GM18867 (cell line): ENCODE results near the gene FOXN4.

Source experiments
- ATAC-seq: cut with Tn5 transposase; IDR thresholded peaks from one replicate; pipeline ENCODE4 v1.9.1; 2021; ENCODE audit warnings: mild to moderate bottlenecking, moderate library complexity; ENCODE audit not compliant: unreplicated experiment

Gene FOXN4

DNA sequence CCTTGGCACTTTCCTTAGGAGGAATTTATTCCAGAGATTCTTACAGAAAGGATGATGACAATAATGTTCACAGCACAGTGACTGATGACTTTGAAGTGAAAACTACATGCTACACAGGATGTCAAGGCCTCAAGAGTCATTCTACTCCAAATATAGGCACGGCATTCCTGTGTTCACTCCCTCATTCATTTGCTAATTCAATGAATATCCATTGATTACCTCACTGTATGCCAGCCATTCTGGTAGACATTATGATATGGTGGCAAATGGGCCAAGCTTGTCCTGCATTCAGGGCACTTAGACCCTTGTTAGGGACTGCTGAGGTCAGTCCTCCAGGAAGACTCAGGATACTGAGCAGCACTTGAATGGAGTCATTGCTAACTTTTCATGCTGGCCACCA is 48.0 kb downstream of the FOXN4 start:
- no peak for ATAC-seq

DNA sequence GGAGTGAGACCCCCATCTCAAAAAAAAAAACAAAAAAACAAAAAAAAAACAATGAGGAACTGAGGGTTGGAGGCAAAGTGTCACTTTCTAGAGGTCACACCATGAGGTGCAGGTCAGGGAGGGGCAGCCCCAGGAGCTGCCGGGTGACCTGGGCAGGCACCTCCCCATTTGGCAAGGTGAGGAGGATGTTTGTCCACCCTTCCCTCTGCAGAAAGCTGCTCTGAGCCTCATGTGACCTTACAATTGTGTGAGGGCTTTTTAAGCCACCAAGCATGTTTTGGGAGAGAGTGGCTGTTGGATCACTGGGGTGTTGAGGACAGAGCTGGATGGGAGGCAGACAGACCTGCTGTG is 49.6 kb downstream of the FOXN4 start:
- no peak for ATAC-seq

DNA sequence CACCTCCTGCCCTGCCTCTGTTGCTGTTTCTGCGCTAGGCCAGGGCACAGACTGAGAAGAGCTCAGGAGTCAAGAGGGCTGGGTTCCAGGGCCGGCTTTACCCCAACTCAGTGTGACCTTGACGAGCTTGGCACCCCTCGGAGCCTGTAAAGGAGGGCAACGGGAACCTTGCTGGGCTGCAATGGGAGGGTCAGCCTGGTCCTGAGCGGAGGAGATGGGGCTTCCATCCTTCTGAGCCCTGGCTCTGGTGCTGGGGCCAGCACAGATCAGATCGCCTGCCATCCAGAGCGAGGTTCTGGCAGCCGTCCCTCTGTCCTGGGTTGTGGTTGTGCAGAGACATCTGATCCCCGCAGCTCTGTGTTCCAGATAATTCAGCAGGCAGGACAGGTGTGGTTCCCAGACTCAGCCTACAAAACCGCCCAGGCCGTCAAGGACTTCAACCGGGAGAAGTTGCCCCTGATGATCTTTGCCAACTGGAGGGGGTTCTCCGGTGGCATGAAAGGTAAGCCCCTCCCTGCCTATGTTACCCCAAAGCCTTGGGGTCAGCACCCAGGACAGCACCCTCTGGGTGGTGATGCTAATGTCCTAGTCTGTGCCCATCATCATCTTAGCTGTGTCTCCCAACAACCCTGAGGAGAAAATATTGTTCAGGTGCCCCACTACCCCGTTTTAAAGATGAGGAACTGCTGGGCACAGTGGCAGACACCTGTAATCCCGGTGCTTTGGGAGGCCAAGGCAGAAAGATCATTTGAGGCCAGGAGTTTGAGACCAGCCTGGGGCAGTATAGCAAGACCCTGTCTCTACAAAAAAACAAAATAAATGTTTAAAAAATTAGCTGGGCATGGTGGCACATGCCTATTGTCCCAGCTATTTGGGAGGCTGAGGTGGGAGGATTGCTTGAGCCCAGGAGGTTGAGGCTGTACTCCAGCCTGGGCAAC is 50.2 kb downstream of the FOXN4 start:
- no peak for ATAC-seq

DNA sequence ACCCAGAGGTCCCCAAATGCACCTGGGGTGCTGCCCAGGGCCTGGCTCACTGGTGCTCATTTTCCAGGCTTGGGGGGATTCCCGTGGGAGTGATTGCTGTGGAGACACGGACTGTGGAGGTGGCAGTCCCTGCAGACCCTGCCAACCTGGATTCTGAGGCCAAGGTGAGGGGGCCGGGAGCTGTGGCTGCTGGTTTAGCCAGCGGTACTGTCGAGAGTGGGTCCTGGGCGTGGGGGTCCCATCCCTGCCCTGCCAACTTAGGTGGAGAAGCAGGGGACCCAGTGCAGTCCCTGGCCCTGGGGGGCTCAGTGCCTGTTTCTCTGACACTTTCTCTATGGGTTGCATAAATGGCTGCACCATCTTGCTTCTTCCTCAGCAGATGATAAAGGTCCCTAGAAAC is 50.9 kb downstream of the FOXN4 start:
- no peak for ATAC-seq

DNA sequence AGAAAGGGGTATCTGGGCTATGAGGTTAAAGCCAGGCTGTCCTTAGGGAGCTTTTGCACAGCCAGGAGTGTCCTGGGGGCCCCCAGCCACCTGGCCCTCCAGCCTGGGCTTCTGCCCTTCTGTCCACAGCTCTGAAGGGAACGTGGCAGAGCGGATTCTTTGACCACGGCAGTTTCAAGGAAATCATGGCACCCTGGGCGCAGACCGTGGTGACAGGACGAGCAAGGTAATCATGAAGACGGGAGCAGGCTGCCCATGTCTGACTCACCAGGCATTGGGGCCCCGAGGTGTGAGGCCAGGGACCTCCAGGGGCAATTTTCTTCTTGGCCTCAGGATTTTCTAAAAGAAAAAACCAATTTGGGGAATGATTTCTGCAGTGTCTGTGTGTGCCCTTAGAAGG is 53.1 kb downstream of the FOXN4 start:
- ATAC-seq: no peak

DNA sequence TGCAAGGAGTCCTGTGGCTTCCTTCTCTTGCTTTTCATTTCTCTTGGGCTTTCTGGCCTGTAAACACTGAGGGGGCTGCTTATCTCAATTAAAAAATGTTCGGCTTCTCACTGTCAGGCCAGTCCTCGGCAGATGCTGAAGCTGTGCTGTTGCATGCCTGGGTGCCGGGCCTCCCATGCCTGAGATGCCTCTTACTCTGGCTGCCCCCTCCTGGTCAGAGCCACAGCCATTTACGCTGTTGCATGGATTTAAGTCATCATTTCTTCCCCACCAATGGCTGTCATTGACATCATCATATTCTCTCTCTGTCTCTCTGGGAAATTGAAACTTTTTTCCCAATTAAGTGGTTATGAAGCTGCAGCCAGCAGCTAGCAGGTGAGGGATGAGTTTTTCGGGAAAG is 53.7 kb downstream of the FOXN4 start:
- ATAC-seq: no peak

DNA sequence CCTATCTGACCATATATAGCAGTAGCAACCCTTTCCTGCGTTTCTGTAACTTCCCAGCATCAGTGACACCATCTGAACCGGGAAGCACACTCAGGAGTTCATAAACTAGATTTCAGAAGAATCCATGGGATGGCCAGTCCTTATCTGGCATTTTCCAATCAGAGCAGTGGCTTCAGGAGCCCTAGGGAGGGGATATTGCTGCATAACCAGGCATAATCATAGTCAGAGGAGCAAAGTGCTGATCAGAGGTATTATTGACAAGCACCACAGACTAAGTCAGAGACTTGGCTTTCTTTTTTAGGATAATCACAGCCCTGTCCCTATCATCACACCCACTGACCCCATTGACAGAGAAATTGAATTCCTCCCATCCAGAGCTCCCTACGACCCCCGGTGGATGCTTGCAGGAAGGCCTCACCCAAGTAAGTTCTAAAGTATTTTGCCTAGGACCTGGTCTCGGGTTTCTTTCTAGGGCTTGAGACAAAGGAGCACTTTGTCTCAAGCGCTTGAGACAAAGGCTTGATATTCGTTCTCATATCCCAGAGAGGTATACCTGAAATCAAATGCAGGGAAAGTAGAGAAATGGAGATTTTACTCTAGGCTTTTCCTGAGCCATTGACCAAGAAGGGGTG is 55.1 kb downstream of the FOXN4 start:
- ATAC-seq: no peak

DNA sequence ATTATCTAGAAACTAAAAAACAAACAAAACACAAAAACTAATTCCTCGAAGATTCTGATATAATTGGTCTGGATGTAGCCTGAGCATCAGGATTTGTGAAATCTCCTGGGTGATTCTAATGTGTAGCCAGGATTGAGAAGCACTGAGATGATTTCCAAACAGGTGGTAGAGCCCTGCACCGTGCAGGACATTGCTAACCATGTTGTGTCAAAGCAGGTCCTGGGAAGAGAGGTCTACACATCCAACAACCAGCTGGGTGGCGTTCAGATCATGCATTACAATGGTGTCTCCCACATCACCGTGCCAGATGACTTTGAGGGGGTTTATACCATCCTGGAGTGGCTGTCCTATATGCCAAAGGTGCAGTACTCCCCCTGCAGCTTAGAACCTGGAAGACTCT is 56.3 kb downstream of the FOXN4 start:
- ATAC-seq: no peak

DNA sequence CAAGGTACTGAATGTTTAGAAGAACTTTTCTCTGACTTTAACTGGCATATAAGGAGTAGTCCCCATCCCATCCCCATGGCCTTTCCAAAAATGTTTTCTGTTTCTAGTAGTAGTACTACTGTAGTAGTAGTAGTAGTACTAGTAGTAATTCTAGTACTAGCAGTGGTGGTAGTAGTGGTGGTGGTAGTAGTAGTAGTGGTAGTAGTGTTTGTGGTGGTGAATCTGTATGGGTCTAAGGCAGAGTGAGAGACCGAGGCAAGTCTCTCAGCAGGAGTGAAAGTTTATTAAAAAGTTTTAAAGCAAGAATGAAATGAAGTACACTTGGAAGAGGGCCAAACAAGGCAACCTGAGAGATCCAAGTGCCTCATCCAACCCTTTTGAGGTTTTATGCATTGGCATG is 58.6 kb downstream of the FOXN4 start:
- no peak for ATAC-seq

DNA sequence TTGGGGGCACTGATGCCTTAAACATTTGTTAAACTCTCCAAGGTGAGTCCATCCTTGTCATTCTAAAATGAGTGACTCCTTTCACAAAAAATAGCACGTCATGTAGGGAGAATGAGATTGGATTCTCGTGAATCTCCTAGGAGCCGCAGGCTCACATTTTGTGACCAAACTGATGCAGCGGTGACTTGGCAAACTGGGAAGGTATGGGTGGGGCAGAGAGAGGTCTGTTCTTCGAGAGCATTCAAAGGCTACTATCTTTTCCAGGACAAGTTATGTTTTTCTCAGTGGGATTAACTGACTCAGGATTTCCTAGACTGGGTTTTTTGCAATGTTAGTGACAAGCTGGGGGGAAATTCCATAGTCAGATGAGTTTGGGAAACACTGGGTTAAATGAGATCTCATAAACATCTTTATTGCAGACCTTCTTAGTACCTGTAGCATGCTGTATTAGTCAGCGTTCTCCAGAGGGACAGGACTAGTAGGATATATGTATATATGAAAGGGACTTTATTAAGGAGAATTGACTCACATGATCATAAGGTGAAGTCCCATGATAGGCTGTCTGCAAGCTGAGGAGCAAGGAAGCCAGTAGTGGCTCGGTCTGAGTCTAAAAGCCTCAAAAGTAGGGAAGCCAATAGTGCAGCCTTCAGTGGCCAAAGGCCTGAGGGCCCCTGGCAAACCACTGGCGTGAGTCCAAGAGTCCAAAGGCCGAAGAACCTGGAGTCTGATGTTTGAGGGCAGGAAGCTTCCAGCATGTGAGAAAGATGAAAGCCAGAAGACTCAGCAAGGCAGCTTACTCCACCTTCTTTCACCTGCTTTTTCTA is 61.0 kb downstream of the FOXN4 start:
- ATAC-seq: no peak

DNA sequence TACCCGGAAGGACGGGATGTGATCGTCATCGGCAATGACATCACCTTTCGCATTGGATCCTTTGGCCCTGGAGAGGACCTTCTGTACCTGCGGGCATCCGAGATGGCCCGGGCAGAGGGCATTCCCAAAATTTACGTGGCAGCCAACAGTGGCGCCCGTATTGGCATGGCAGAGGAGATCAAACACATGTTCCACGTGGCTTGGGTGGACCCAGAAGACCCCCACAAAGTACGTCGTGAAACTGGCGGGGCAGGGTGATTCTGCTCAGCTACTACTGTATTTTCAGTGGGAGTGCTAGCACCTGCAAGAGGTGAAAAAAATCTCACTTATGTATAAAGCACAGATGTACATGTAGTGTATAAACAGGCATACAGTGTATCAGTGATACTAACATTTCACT is 62.9 kb downstream of the FOXN4 start:
- no peak for ATAC-seq

DNA sequence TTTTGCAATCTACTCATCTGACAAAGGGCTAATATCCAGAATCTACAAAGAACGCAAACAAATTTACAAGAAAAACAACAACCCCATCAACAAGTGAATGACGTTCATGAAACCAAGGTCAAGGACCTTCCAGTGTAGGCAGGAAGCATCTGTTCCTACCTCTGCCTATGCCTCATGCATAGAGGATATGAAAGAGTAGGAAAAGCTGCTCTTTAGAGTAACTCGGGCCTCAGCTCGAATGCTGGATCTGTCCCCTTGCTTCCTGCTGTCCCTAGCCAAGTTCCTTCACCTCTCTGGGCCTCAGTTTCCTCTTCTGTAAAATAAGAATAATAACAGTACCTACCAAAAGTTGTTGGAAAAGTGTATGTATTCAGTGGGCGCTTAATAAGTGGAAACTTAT is 65.0 kb downstream of the FOXN4 start:
- no peak for ATAC-seq

DNA sequence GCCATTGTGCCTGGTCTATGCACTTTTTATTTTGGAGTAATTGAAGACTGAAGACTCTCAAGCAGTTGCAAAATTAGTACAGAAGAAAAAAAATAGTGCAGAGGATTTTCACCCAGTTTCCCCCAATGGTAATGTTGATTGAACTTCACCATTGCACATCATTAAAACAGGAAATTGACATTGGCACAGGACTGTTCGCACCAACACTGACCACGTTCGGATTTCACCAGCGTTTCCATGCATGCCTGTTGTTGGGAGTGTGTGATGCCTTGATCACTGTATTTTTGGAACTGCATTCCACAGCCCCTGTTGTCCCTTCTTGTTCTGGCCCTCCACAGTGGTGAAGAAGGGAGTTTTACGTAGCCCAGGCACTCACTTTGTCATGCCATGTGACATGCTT is 67.1 kb downstream of the FOXN4 start:
- ATAC-seq: no peak

DNA sequence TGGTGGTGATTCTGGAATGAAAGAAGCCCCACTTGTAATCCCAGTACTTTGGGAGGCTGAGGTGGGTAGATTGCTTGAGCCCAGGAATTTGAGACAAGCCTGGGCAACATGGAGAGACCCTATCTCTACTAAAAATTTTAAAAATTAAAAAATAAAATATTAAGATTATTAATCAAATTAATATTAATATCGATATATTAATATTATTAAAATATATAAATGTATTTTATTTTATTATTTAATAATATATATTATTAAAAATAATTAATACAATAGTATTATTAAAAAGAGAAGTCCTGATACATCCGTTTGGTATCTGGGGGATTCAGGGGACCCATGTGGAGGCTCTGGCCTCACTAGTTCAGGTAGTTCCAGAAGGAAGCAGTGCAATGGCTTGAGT is 68.7 kb downstream of the FOXN4 start:
- no peak for ATAC-seq

DNA sequence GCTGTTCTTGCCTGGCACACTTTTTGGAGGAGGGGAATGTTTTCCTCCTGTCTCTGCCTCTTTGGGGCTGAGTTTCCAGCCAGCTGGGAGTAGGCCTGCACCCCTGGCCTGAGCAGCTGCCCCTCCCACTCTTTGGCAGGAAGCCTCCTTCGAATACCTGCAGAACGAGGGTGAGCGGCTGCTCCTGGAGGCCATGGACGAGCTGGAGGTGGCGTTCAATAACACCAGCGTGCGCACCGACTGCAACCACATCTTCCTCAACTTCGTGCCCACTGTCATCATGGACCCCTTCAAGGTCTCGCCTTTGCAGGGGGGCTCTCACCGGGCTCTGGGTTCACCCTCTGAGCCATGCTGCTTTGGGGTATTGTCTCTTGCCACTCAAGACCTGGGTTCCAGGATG is 69.4 kb downstream of the FOXN4 start:
- ATAC-seq: no peak

DNA sequence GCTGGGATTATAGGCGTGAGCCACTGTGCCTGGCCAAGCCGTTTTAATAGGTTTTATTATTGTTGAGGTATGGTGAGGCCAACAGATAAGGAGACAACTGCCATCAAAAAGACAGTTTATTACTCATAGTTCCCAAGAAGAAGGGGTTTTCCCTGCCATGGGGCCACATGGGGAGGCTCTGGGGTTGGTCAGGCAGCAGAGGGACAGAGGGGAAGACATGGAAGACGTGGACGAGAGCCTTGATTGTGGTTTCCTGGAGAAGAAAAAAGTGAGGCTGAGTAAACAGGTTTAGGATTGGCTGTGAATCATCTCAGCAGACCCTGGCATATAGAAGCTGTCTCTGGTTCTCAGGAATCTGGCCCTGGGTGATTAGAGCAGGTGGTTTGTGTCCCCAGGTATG is 69.9 kb downstream of the FOXN4 start:
- no peak for ATAC-seq

DNA sequence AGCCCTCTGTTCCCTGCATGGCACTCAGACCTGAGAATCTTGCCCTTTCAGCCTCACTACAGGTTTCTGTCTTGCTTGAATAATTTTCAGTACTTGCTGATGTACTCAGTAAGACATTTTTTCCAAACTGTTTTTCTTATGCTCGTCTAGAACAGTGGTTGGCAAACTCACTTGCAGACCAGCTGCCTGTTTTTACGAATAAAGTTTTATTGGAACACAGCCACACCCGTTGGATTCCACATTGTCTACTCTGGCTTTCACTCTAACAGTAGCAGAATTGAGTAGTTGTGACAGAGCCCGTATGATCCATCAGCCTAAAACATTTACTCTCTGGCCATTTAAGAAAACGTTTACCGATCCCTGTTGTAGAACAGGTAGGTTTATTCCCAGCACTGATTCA is 72.8 kb downstream of the FOXN4 start:
- ATAC-seq: no peak

DNA sequence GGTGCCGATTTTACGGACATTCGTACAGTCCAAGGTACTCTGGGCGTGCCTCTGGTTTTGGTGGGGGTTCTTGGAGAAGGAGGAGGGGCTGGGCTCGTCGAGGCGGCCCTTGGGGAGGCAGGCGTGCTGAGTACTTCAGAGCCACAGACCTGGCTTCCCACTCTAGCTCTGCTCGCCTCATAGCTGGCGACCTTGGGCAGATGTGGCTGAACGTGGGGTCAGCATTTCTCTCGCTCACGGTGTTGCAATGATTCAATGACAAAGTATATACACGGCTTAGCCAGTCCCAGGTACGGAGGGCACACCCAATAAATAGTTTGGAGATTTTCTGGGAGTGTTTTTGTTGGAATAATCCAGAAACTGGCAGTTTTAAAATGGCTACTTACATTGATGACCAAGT is 75.1 kb downstream of the FOXN4 start:
- ATAC-seq: no peak

DNA sequence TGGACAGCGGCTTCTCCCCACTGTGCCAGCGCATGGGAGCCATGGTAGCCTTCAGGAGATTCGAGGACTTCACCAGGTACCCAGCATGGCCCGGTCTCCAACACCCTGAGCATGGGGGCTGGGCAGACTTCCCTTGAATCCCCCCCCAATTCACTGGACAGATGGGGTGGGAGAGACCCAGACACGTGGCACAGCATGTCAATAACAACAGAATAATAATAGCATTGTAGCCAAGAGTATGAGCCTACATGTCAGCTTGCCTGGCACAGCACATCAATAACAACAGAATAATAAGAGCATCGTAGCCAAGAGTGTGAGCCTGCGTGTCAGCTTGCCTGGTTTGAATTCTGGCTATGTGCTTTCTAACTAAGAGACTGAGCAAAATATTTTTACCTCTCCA is 76.4 kb downstream of the FOXN4 start:
- no peak for ATAC-seq

DNA sequence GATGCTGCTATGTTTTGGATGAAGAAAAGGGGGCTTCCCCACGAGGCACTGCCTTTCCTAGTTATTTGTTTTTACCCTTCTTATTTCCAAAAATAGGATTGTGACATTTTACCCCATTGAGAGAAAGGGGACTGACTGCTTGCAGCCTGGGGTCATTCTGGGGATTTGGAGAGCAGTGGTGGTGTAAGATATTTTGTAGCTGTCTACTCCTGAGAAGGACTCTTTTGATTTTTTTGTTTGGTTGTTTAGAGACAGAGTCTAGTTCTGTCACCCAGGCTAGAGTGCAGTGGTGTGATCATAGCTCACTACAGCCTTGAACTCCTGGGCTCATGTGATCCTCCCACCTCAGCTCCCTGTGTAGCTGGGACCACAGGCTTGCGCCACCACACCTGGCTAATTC is 78.9 kb downstream of the FOXN4 start:
- ATAC-seq: no peak

DNA sequence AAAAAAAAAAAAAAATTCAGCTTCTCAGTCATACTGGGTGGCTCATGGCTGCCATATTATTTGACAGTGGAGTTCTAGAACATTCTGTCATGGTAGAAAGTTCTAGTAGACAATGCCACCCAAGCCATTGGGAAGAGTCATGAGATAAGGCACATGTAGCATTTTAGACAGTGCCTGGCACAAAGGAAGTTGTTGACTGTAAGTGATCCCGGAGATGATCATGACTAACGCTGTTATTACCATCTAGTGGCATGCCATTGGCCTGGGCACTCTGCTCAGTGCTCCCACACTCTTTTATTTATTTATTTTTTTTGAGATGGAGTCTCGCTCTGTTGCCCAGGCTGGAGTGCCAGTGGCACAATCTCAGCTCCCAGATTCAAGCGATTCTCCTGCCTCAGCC is 80.4 kb downstream of the FOXN4 start:
- ATAC-seq: no peak
